Transverse colon (tissue), 4 donors: Measurements from ENCODE around the gene RFLNA. TPM values are rescaled to one million over a fixed set of nuclear protein-coding genes. Genes with fewer than 3 reads are reported as not detected.
A peak's percentile ranks its signal among the peaks of the same experiment; 100 is the strongest.

Experiments
- DNase-seq: peaks from one replicate; pipeline ENCODE4 v3.0.0-alpha.2; 2019
- H3K27ac ChIP-seq, 4 donors: fragments of 200-600 bp; sonication (generic); 2 replicates each; pipeline ENCODE4 v1.5.1; 2016 to 2018; ENCODE audit warnings: inconsistent platforms in 4 of 4
- H3K27me3 ChIP-seq: fragments of 200-600 bp; sonication (generic); 2 replicates; pipeline ENCODE4 v1.5.1; 2017; ENCODE audit warnings: inconsistent platforms
- H3K36me3 ChIP-seq, 4 donors: fragments of 200-600 bp; sonication (generic); 2 replicates each; pipeline ENCODE4 v1.5.1; 2017 to 2019; ENCODE audit warnings: inconsistent platforms in 4 of 4
- H3K4me1 ChIP-seq, 4 donors: fragments of 200-600 bp; sonication (generic); 2 replicates each; pipeline ENCODE4 v1.5.1; 2017 to 2020; ENCODE audit warnings: inconsistent platforms in 4 of 4
- H3K4me3 ChIP-seq, 4 donors: fragments of 200-600 bp; sonication (generic); 1 replicate in 1 of 4; 2 replicates in 3 of 4; pipeline versions ENCODE4 v1.5.1 to v1.6.1; 2017 to 2019; ENCODE audit warnings: inconsistent platforms in 4 of 4
- H3K9me3 ChIP-seq, 2 donors: fragments of 200-600 bp; sonication (generic); 2 replicates each; pipeline ENCODE4 v1.5.1; 2017 to 2019; ENCODE audit warnings: inconsistent platforms in 2 of 2
- EP300 ChIP-seq: sonication (generic); formaldehyde crosslinking; IDR thresholded peaks from one replicate; pipeline ENCODE4 v1.6.1; 2017; ENCODE audit warnings: antibody characterized with exemption, low read depth
- POLR2A ChIP-seq: fragments of 450-650 bp; IDR thresholded peaks from one replicate; pipeline ENCODE4 v1.6.1; 2016; ENCODE audit warnings: antibody characterized with exemption, mild to moderate bottlenecking, moderate library complexity
- POLR2AphosphoS5 ChIP-seq, 3 donors: sonication (generic); formaldehyde crosslinking; IDR thresholded peaks; one replicate each; pipeline ENCODE4 v1.6.1; 2016; ENCODE audit warnings: antibody characterized with exemption in 3 of 3
- WGBS, 2 donors: methylation state at CpG; one replicate each; pipeline ENCODE4 v1.1.5; 2018; ENCODE audit warnings: low coverage in 1 of 2; 5-methylcytosine and 5-hydroxymethylcytosine counted together
- in situ Hi-C, 4 donors: fragments of 200-750 bp; cut with MboI; loops; one replicate each; pipeline versions ENCODE4 v1.15.0 to v1.15.1; 2017; ENCODE audit warnings: low sequenced_read_pairs in 3 of 4, low pct_ligation_motif_present in 1 of 4, low pct_unique_long_range_greater_than_20kb in 1 of 4
- intact Hi-C: fragments of 100-400 bp; cut with DNase I; formaldehyde crosslinking; loops from one replicate; pipeline ENCODE4 v1.15.1; 2023; ENCODE audit warnings: low total_unique reads
- total RNA-seq, 4 donors: library from RNA; depleted of rRNA; stranded (reverse); fragments of >200 nt; gene quantifications; one replicate each; pipeline ENCODE4 v1.1.0, GENCODE V29; 2016
- TF ChIP-seq, protein P1 (sequence below), 5 experiments: fragments of 200-600 bp in 3 of 5; fragments of 450-650 bp in 2 of 5; sonication (generic) in 3 of 5; IDR thresholded peaks; 1 replicate in 2 of 5; 2 replicates in 3 of 5; pipeline ENCODE4 v1.5.1; 2016 to 2017; ENCODE audit warnings: antibody characterized with exemption in 5 of 5, inconsistent platforms in 3 of 5, mild to moderate bottlenecking in 2 of 5, moderate library complexity in 1 of 5

RFLNA gene
- total RNA-seq, 4 donors from 2014 or later = 19.1 to 53.8 (median 30.7) TPM

DNA sequence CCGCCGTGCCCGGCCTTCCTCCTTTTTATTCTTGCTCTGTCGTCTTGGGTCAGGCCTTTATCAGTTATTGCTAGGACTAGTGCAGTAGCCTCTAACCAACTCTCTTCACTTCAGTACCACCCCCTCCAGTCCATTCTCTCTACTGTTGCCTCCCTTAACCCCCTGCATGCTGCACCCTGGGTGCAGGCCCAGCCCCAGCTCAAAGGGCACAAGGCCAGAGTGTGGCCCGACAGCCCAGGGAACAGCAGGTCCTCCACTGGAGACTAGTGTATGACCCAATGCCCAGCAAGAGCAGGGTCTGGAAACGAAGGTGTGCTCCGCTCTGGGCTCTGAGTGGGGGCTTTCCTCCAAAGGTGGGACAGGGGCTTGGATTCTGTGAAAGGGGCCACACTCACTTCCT is 30.0 kb upstream of the RFLNA start:
- intact Hi-C loops = no loop called here
- Histone ChIP-seq H3K9me3 (no peaks in the 10 kb centered on the region), H3K4me1 (no peaks in the 10 kb centered on the region), H3K4me3 (no peak overlapping the region), H3K27me3 (peaks cover under 1% of the 10 kb centered on the region), H3K36me3 (no peaks in the 10 kb centered on the region), H3K27ac (no peak overlapping the region)
- WGBS, 2 donors = 92 to 100% methylated on average over 4 to 7 of the region's 7 CpGs
- no peak for DNase-seq
- in situ Hi-C loops = no loop called here
- TF ChIP-seq POLR2AphosphoS5 (IDR thresholded peaks at IDR 0.05) (no peak), EP300 (no peak), POLR2A (no peak)
- TF ChIP-seq, protein P1, sequence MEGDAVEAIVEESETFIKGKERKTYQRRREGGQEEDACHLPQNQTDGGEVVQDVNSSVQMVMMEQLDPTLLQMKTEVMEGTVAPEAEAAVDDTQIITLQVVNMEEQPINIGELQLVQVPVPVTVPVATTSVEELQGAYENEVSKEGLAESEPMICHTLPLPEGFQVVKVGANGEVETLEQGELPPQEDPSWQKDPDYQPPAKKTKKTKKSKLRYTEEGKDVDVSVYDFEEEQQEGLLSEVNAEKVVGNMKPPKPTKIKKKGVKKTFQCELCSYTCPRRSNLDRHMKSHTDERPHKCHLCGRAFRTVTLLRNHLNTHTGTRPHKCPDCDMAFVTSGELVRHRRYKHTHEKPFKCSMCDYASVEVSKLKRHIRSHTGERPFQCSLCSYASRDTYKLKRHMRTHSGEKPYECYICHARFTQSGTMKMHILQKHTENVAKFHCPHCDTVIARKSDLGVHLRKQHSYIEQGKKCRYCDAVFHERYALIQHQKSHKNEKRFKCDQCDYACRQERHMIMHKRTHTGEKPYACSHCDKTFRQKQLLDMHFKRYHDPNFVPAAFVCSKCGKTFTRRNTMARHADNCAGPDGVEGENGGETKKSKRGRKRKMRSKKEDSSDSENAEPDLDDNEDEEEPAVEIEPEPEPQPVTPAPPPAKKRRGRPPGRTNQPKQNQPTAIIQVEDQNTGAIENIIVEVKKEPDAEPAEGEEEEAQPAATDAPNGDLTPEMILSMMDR (IDR thresholded peaks at IDR 0.05) = no peak

DNA sequence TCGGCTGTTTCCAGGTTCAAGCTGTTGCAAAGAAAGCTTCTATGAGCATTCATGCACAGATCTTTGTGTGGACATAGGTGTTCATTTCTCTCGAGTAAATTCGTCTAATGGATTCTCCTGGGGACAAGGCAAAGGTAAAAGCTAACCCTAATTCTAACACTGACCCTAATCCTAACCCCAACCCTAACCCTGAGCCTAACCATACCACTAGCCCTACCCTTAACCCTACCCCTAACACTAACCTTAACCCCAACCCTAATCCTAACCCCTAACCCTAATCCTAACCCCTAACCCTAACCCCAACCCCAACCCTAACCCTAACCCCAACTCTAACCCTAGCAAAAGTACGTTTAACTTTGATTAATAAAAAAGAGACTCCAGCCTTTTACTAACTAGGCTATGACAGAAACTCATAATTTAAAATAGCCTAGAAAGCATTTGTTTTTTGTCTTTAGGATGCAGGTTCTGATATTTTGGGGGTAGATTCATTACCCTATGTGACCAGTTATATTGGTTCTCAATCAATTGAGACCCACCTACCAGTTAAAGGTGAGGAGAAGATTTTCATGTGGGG is 27.6 kb upstream of the RFLNA start:
- TF ChIP-seq EP300 = no peak
- no peak for TF ChIP-seq POLR2AphosphoS5 (IDR thresholded peaks at IDR 0.05)
- TF ChIP-seq POLR2A = no peak
- TF ChIP-seq, protein P1 (IDR thresholded peaks at IDR 0.05) = no peak
- Histone ChIP-seq H3K4me1 (no peaks in the 10 kb centered on the region), H3K27ac (no peak overlapping the region), H3K36me3 (no peaks in the 10 kb centered on the region), H3K4me3 (no peak overlapping the region), H3K27me3 (no peaks in the 10 kb centered on the region), H3K9me3 (no peaks in the 10 kb centered on the region)
- WGBS, 2 donors = 50 to 78% methylated on average over 1 to 4 of the region's 4 CpGs
- intact Hi-C loops = no loop called here
- DNase-seq = no peak
- in situ Hi-C loops = no loop called here

DNA sequence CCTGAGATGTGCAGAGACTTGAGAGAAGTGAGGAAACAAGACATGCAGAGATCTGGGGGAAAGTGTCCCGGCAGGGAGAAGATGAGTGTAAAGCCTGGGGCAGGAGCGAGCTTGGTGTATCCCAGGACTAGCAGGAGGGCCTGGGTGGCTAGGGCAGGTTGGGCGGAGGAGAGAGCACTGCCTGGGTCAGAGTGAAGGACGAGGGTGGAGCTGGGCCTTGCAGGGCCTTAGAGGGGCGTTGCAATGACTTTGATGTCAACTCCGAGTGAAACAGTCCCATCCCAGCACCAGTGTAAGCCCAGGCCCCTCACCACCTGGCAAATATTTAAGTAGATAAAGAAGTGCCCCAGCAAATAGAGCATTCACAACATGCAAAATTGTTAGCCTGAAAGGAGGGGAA is 24.2 kb upstream of the RFLNA start:
- Histone ChIP-seq H3K27me3 (no peaks in the 10 kb centered on the region), H3K9me3 (no peaks in the 10 kb centered on the region), H3K4me1 (no peaks in the 10 kb centered on the region), H3K36me3 (no peaks in the 10 kb centered on the region), H3K27ac (no peak overlapping the region), H3K4me3 (no peak overlapping the region)
- in situ Hi-C loops (no loop called here), intact Hi-C loops (no loop called here)
- TF ChIP-seq, protein P1 (IDR thresholded peaks at IDR 0.05) = no peak
- 87 to 96% methylated on average over 5 to 6 of the region's 6 CpGs for WGBS, 2 donors
- DNase-seq = no peak

DNA sequence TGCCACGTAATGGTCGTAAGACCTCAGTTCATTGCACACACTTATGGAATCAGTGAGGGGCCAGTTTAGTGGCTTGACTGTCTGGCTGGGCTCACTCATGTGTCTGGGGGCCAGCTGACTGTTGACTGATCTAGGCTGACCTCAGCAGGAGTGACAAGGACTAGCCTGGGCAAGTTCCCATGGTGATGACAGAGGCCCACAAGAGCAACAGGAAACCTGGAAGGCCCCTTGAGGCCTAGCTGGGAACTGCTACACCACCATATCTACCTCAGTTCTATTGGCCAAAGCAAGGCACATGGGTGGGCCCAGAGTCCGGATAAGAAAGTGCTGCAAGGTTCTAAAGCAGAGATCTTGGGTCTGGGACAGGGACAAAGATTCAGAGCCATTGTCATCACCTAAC is 21.3 kb upstream of the RFLNA start:
- Histone ChIP-seq H3K4me1 (peaks cover 0 to 9% (median 6%) of the 10 kb centered on the region in 4 donors), H3K27ac (no peak overlapping the region), H3K36me3 (no peaks in the 10 kb centered on the region), H3K9me3 (no peaks in the 10 kb centered on the region), H3K27me3 (peaks cover 10% of the 10 kb centered on the region), H3K4me3 (no peak overlapping the region)
- in situ Hi-C loops = no loop called here
- intact Hi-C loops = no loop called here
- no peak for DNase-seq
- 94 to 100% methylated on average over 2 to 3 of the region's 3 CpGs for WGBS, 2 donors
- TF ChIP-seq, protein P1 (IDR thresholded peaks at IDR 0.05) = peak in 4 of 5 experiments; percentile 13 to 22 (median 16)
- TF ChIP-seq POLR2A (no peak), POLR2AphosphoS5 (IDR thresholded peaks at IDR 0.05) (no peak), EP300 (no peak)
